HCT116 (cell line): ENCODE data around the gene DIPK1A. TPM values are rescaled to one million over a fixed set of nuclear protein-coding genes. Genes with fewer than 3 reads are reported as not detected.
A peak's percentile ranks its signal among the peaks of the same experiment; 100 is the strongest.

ENCODE experiments used
- ATAC-seq: fragments of 200-7000 bp; cut with Tn5 transposase; 2 replicates; pipeline ENCODE4 v1.9.1; 2020; ENCODE audit warnings: mild to moderate bottlenecking, moderate library complexity
- BruUV-seq: library from RNA; stranded (reverse); fragments of 400-500 nt; replicated peaks from 2 replicates; lab custom pipeline; 2021; lab: Mats Ljungman, UMichigan
- CTCF ChIA-PET: fragments of 300-600 bp; sonication (Branson Sonifier 250); formaldehyde crosslinking; loops from one replicate; lab custom pipeline; 2021; ENCODE audit warnings: antibody characterized with exemption; lab: Charles Lee
- POLR2A ChIA-PET: fragments of 300-600, 350-600 bp; sonication (Branson Sonifier 250); formaldehyde crosslinking; loops from one replicate; lab custom pipeline; 2021; ENCODE audit warnings: antibody characterized with exemption; lab: Charles Lee
- RAD21 ChIA-PET, 2 experiments: fragments of 300-600 bp; sonication (Branson Sonifier 250); formaldehyde crosslinking; loops; one replicate each; lab custom pipeline; 2023; ENCODE audit warnings: low total read pairs in 2 of 2; ENCODE audit not compliant: uncharacterized antibody in 2 of 2, unreplicated experiment in 2 of 2, low non-redundant PET in 1 of 2; lab: Charles Lee
- DNase-seq: peaks from one replicate; pipeline ENCODE4 v3.0.0-alpha.2; 2010; ENCODE audit warnings: low read depth, low spot score
- H2AFZ ChIP-seq: fragments of 200-600 bp; shearing (Covaris generic), sonication (generic); 2 replicates; pipeline ENCODE4 v1.6.1; 2017; ENCODE audit warnings: low read depth, mixed run types, mixed read lengths, antibody characterized with exemption, low read length; ENCODE audit not compliant: poor library complexity, severe bottlenecking
- H3K27ac ChIP-seq: 2 replicates; pipeline ENCODE4 v1.5.1; 2012; ENCODE audit warnings: low read depth, low read length
- H3K27me3 ChIP-seq: fragments of 200-600 bp; sonication (generic); 2 replicates; pipeline ENCODE4 v1.6.1; 2016; ENCODE audit warnings: mixed run types, low read length, mixed read lengths; ENCODE audit not compliant: insufficient read depth
- H3K36me3 ChIP-seq, 2 experiments: fragments of 200-500 bp in 1 of 2; fragments of 200-600 bp in 1 of 2; sonication (Bioruptor generic) in 1 of 2; sonication (generic) in 1 of 2; 2 replicates each; pipeline versions ENCODE4 v1.5.1 to v1.6.1; 2014 to 2016; ENCODE audit warnings: low read length in 2 of 2, inconsistent platforms in 1 of 2, mixed read lengths in 1 of 2, mixed run types in 1 of 2; ENCODE audit not compliant: insufficient read depth in 2 of 2, control insufficient read depth in 1 of 2
- H3K4me1 ChIP-seq, 2 experiments: fragments of 200-600 bp in 1 of 2; sonication (generic) in 1 of 2; 2 replicates each; pipeline versions ENCODE4 v1.5.1 to v1.6.1; 2012 to 2017; ENCODE audit warnings: low read length in 2 of 2, inconsistent platforms in 1 of 2, mild to moderate bottlenecking in 1 of 2, mixed read lengths in 1 of 2, mixed run types in 1 of 2, moderate library complexity in 1 of 2; ENCODE audit not compliant: insufficient read depth in 2 of 2, control insufficient read depth in 1 of 2
- H3K4me2 ChIP-seq: fragments of 200-600 bp; sonication (generic); 2 replicates; pipeline ENCODE4 v1.6.1; 2017; ENCODE audit warnings: mixed run types, low read length, mixed read lengths
- H3K4me3 ChIP-seq, 2 experiments: fragments of 200-600 bp in 1 of 2; sonication (generic) in 1 of 2; replicated peaks in 1 of 2; 2 replicates each; pipeline ENCODE4 v1.5.1; 2011 to 2016; ENCODE audit warnings: low read length in 2 of 2, control low read depth in 1 of 2, low read depth in 1 of 2, mild to moderate bottlenecking in 1 of 2, mixed read lengths in 1 of 2, mixed run types in 1 of 2
- H3K79me2 ChIP-seq: fragments of 200-600 bp; sonication (generic); 2 replicates; pipeline ENCODE4 v1.6.1; 2017; ENCODE audit warnings: mild to moderate bottlenecking, mixed run types, low read length, moderate library complexity, mixed read lengths; ENCODE audit not compliant: insufficient read depth
- H3K9ac ChIP-seq: fragments of 200-600 bp; sonication (generic); 2 replicates; pipeline ENCODE4 v1.6.1; 2016; ENCODE audit warnings: low read length, mixed read lengths
- H3K9me2 ChIP-seq: fragments of 200-600 bp; sonication (generic), shearing (Covaris generic); 2 replicates; pipeline ENCODE4 v1.6.1; 2017; ENCODE audit warnings: mixed run types, mild to moderate bottlenecking, moderate library complexity; ENCODE audit not compliant: insufficient read depth
- H3K9me3 ChIP-seq, 2 experiments: fragments of 200-500 bp in 1 of 2; fragments of 200-600 bp in 1 of 2; sonication (Bioruptor generic) in 1 of 2; sonication (generic) in 1 of 2; 2 replicates each; pipeline ENCODE4 v1.6.1; 2014 to 2017; ENCODE audit warnings: low read length in 2 of 2, mixed read lengths in 2 of 2, inconsistent platforms in 1 of 2, low read depth in 1 of 2, mild to moderate bottlenecking in 1 of 2, mixed run types in 1 of 2, moderate library complexity in 1 of 2; ENCODE audit not compliant: control insufficient read depth in 1 of 2, insufficient read depth in 1 of 2
- H4K20me1 ChIP-seq: fragments of 200-600 bp; sonication (generic), shearing (Covaris generic); 2 replicates; pipeline ENCODE4 v1.6.1; 2017; ENCODE audit warnings: mixed run types, mild to moderate bottlenecking, moderate library complexity; ENCODE audit not compliant: insufficient read depth
- CBX3 ChIP-seq: IDR thresholded peaks from 2 replicates; pipeline ENCODE4 v1.6.1; 2012; ENCODE audit warnings: low read depth
- CTCF ChIP-seq, 3 experiments: fragments of 200-600 bp in 1 of 3; sonication (generic) in 1 of 3; IDR thresholded peaks in 2 of 3; conservative IDR thresholded peaks in 1 of 3; 2 replicates each; pipeline ENCODE4 v1.5.1; 2012 to 2017; ENCODE audit warnings: low read depth in 2 of 3, low read length in 2 of 3, antibody characterized with exemption in 1 of 3, borderline replicate concordance in 1 of 3, control low read depth in 1 of 3, mild to moderate bottlenecking in 1 of 3, mixed read lengths in 1 of 3, mixed run types in 1 of 3, moderate library complexity in 1 of 3; ENCODE audit not compliant: insufficient read depth in 1 of 3
- EZH2 ChIP-seq: fragments of 200-600 bp; sonication (generic); IDR thresholded peaks from 2 replicates; pipeline ENCODE4 v1.6.1; 2017; ENCODE audit warnings: antibody characterized with exemption, mixed run types
- POLR2AphosphoS5 ChIP-seq: IDR thresholded peaks from 2 replicates; pipeline ENCODE4 v1.6.1; 2011; ENCODE audit warnings: mild to moderate bottlenecking, low read depth, low read length, moderate library complexity
- REST ChIP-seq: IDR thresholded peaks from 2 replicates; pipeline ENCODE4 v1.6.1; 2012; ENCODE audit warnings: low read depth
- TCF7L2 ChIP-seq: IDR thresholded peaks from 2 replicates; pipeline ENCODE4 v1.7.0; 2011; ENCODE audit warnings: borderline replicate concordance, inconsistent platforms; ENCODE audit not compliant: insufficient read depth, insufficient read length; ENCODE audit errors: extremely low read depth
- YY1 ChIP-seq: IDR thresholded peaks from 2 replicates; pipeline ENCODE4 v1.6.1; 2011; ENCODE audit warnings: low read length, low read depth, moderate library complexity, mild to moderate bottlenecking; ENCODE audit not compliant: insufficient replicate concordance; ENCODE audit errors: extremely low read depth
- intact Hi-C: fragments of 100-400 bp; cut with micrococcal nuclease; formaldehyde crosslinking; loops from 2 replicates; pipeline ENCODE4 v1.10.0; 2022
- total RNA-seq: library from RNA; stranded (reverse); gene quantifications from one replicate; pipeline ENCODE4 v1.2.1, GENCODE V29; 2021; ENCODE audit not compliant: unreplicated experiment

DIPK1A gene
- total RNA-seq, 1 experiment from 2014 or later, result 4.3 TPM

- peak overlapping the region; percentile 28 for H2AFZ ChIP-seq
- H3K4me3 ChIP-seq, result peak overlapping the region in 1 of 2 experiments; percentile 80; a peak in 3 of 4 replicates
- intact Hi-C loops, result no loop called here
- RAD21 ChIA-PET, result interaction anchor here in 1 of 2 experiments (0.9 kb wide), 1 partner anchor 82 kb away, joined by 3 read pairs; no protein-coding TSS in a partner anchor
- peaks cover 5 to 20% of the 10 kb centered on the region in 2 experiments; a peak in 3 of 4 replicates for H3K4me1 ChIP-seq
- H3K27me3 ChIP-seq, result no peaks in the 10 kb centered on the region
- H3K4me2 ChIP-seq, result peak overlapping the region; percentile 78
- TSS peak; percentile 98 for BruUV-seq
- TF ChIP-seq EZH2 (no peak), YY1 (no peak), TCF7L2 (no peak), CBX3 (no peak), REST (no peak), POLR2AphosphoS5 (no peak), CTCF (IDR thresholded peaks at IDR 0.05 in 2 of 3, conservative IDR thresholded peaks at IDR 0.05 in 1 of 3; ENCODE audit: borderline replicate concordance in 1 of 3, insufficient read depth in 1 of 3, low read depth in 2 of 3, low read length in 2 of 3) (no peak)
- TF ChIP-seq, all 23 proteins: peak for 0
- Histone ChIP-seq H4K20me1 (peaks cover 35% of the 10 kb centered on the region), H3K27ac (no peak overlapping the region), H3K9me2 (no peaks in the 10 kb centered on the region), H3K79me2 (peaks cover 45% of the 10 kb centered on the region), H3K9me3 (no peaks in the 10 kb centered on the region), H3K9ac (peak overlapping the region; percentile 30), H3K36me3 (peaks cover 31 to 39% of the 10 kb centered on the region in 2 experiments)
- POLR2A ChIA-PET, result interaction anchor here (0.7 to 1.7 kb wide), 11 partner anchors 9 to 1761 kb away, joined by 3 to 11 read pairs (median 4); partner anchors contain the start of gene EVI5
- DNase-seq (no peak), ATAC-seq (peak; percentile 18)
- CTCF ChIA-PET, result interaction anchor here (0.9 to 2.5 kb wide), 5 partner anchors 10 to 521 kb away, joined by 3 to 18 read pairs (median 4); no protein-coding TSS in a partner anchor
Measured at GRCh38 chr1:92831368-92831761, 129.9 kb downstream of the DIPK1A start.
